Ascending aorta (tissue), 2 donors: Measurements from ENCODE around the gene TRAPPC12. TPM values are rescaled to one million over a fixed set of nuclear protein-coding genes. Genes with fewer than 3 reads are reported as not detected.

Source experiments
- DNase-seq, 2 donors: peaks; one replicate each; pipeline ENCODE4 v3.0.0-alpha.2; 2019; ENCODE audit warnings: low spot score in 2 of 2
- H3K27ac ChIP-seq, 2 donors: fragments of 200-600 bp; sonication (generic); one replicate each; pipeline ENCODE4 v1.5.1; 2016 to 2017; ENCODE audit warnings: mild to moderate bottlenecking in 1 of 2
- H3K27me3 ChIP-seq: fragments of 200-600 bp; sonication (generic); one replicate; pipeline ENCODE4 v1.5.1; 2017
- H3K36me3 ChIP-seq, 2 donors: fragments of 200-600 bp; sonication (generic); one replicate each; pipeline ENCODE4 v1.5.1; 2016
- H3K4me1 ChIP-seq, 2 donors: fragments of 200-600 bp; sonication (generic); one replicate each; pipeline ENCODE4 v1.5.1; 2016 to 2017; ENCODE audit warnings: mild to moderate bottlenecking in 1 of 2
- H3K4me3 ChIP-seq, 2 donors: fragments of 200-600 bp; sonication (generic); one replicate each; pipeline ENCODE4 v1.5.1; 2016 to 2017; ENCODE audit warnings: mild to moderate bottlenecking in 1 of 2
- H3K9me3 ChIP-seq, 2 donors: fragments of 200-600 bp; sonication (generic); one replicate each; pipeline ENCODE4 v1.5.1; 2016
- intact Hi-C: fragments of 100-400 bp; cut with DNase I; formaldehyde crosslinking; loops from one replicate; pipeline ENCODE4 v1.15.1; 2023
- total RNA-seq: library from RNA; depleted of rRNA; stranded (reverse); fragments of >200 nt; gene quantifications from one replicate; pipeline ENCODE4 v1.1.0, GENCODE V29; 2016
- TF ChIP-seq, protein P1 (sequence below), 3 experiments: fragments of 200-600 bp in 2 of 3; fragments of 450-650 bp in 1 of 3; sonication (generic) in 2 of 3; IDR thresholded peaks; one replicate each; pipeline ENCODE4 v1.5.1; 2016 to 2019; ENCODE audit warnings: antibody characterized with exemption in 3 of 3, mild to moderate bottlenecking in 1 of 3, moderate library complexity in 1 of 3

Gene TRAPPC12
- total RNA-seq, 1 donor from 2014 or later = 94.0 TPM

DNA sequence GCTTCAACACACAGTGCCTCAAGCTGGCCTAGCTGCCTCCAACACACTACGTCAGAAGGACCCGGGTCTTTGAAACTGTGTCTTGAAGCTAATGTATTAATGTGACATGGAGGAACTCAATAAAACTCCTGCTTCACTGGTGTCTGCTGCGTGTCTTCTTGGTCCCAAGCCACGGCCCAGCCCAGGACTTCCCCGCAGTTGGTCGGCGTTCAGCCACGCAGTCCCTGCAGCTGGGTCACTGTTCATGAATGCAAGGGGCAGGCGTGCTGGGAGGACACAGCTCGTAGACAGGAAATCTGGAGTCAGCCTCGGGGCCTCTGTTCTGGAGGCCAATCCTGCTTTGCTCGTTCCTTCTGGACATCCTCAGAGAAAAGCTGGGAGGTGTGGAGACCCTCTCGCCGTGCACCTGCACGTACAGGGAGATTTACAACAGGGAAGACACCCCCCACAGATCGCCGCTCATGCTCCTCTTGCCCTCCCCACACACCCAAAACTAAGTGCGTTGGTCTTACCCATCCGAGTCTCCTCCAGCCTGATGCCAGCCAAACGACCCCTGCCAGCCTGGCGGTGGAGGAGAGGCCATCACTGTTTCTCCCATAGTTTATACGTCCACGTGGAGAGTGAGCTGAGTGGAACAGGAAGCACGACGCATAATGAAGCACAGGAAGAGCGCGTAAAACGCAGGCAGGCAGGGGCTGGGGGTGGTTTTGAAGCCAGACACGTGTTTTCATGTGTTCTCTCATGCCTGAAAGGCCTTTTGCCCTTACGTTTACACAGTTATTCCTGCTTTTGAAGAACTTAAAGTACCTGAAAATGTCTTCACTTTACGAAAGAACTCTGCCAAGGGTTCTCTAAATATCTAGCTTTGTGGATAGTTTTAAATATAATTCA is 100.2 kb downstream of the TRAPPC12 start:
- peaks cover 40 to 57% of the 10 kb centered on the region in 2 donors for H3K36me3 ChIP-seq
- H3K4me1 ChIP-seq = no peaks in the 10 kb centered on the region
- no peak overlapping the region for H3K27ac ChIP-seq
- no peak overlapping the region for H3K4me3 ChIP-seq
- H3K9me3 ChIP-seq = no peaks in the 10 kb centered on the region
- intact Hi-C loops = no loop called here
- H3K27me3 ChIP-seq = no peaks in the 10 kb centered on the region
- TF ChIP-seq, protein P1, sequence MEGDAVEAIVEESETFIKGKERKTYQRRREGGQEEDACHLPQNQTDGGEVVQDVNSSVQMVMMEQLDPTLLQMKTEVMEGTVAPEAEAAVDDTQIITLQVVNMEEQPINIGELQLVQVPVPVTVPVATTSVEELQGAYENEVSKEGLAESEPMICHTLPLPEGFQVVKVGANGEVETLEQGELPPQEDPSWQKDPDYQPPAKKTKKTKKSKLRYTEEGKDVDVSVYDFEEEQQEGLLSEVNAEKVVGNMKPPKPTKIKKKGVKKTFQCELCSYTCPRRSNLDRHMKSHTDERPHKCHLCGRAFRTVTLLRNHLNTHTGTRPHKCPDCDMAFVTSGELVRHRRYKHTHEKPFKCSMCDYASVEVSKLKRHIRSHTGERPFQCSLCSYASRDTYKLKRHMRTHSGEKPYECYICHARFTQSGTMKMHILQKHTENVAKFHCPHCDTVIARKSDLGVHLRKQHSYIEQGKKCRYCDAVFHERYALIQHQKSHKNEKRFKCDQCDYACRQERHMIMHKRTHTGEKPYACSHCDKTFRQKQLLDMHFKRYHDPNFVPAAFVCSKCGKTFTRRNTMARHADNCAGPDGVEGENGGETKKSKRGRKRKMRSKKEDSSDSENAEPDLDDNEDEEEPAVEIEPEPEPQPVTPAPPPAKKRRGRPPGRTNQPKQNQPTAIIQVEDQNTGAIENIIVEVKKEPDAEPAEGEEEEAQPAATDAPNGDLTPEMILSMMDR (IDR thresholded peaks at IDR 0.05) = no peak
- no peak for DNase-seq

- peaks cover 40 to 52% of the 10 kb centered on the region in 2 donors for H3K36me3 ChIP-seq
- H3K27ac ChIP-seq = no peak overlapping the region
- no peaks in the 10 kb centered on the region for H3K4me1 ChIP-seq
- no peak for DNase-seq
- TF ChIP-seq, protein P1 (IDR thresholded peaks at IDR 0.05) = no peak
- intact Hi-C loops = no loop called here
- H3K4me3 ChIP-seq = no peak overlapping the region
- H3K27me3 ChIP-seq = no peaks in the 10 kb centered on the region
- H3K9me3 ChIP-seq = no peaks in the 10 kb centered on the region
Measured at GRCh38 chr2:3480352-3481010, 101.0 kb downstream of the TRAPPC12 start.

GRCh38 chr2:3481011-3481400 is 101.5 kb downstream of the TRAPPC12 start:
- intact Hi-C loops = no loop called here
- no peak overlapping the region for H3K27ac ChIP-seq
- no peaks in the 10 kb centered on the region for H3K27me3 ChIP-seq
- no peak for DNase-seq
- no peak overlapping the region for H3K4me3 ChIP-seq
- peaks cover 40 to 51% of the 10 kb centered on the region in 2 donors for H3K36me3 ChIP-seq
- TF ChIP-seq, protein P1 (IDR thresholded peaks at IDR 0.05) = no peak
- no peaks in the 10 kb centered on the region for H3K9me3 ChIP-seq
- no peaks in the 10 kb centered on the region for H3K4me1 ChIP-seq

GRCh38 chr2:3481736-3482362 is 102.4 kb downstream of the TRAPPC12 start:
- DNase-seq = no peak
- TF ChIP-seq, protein P1 (IDR thresholded peaks at IDR 0.05) = no peak
- H3K27me3 ChIP-seq = no peaks in the 10 kb centered on the region

GRCh38 chr2:3482363-3482821 is 102.9 kb downstream of the TRAPPC12 start:
- Histone ChIP-seq H3K4me1 (peaks cover 0 to 3% of the 10 kb centered on the region in 2 donors), H3K4me3 (no peak overlapping the region), H3K36me3 (peaks cover 28 to 48% of the 10 kb centered on the region in 2 donors), H3K27me3 (no peaks in the 10 kb centered on the region), H3K27ac (no peak overlapping the region), H3K9me3 (no peaks in the 10 kb centered on the region)
- TF ChIP-seq, protein P1 (IDR thresholded peaks at IDR 0.05) = no peak
- no peak for DNase-seq
- intact Hi-C loops = no loop called here

More at GRCh38 chr2:3481736-3482362, 102.4 kb downstream of the TRAPPC12 start:
- intact Hi-C loops = no loop called here
- no peaks in the 10 kb centered on the region for H3K9me3 ChIP-seq
- H3K27ac ChIP-seq = no peak overlapping the region
- no peak overlapping the region for H3K4me3 ChIP-seq
- H3K36me3 ChIP-seq = peaks cover 31 to 48% of the 10 kb centered on the region in 2 donors
- no peaks in the 10 kb centered on the region for H3K4me1 ChIP-seq
